Fibroblast of lung (primary cell): ENCODE measurements around the gene TMEM132E.

Source experiments
- CTCF ChIP-seq, 2 donors: IDR thresholded peaks in 1 of 2; conservative IDR thresholded peaks in 1 of 2; 1 replicate in 1 of 2; 2 replicates in 1 of 2; pipeline ENCODE4 v1.5.1; 2011 to 2012; ENCODE audit warnings: low read length in 2 of 2, control low read depth in 1 of 2, inconsistent platforms in 1 of 2, low read depth in 1 of 2, mild to moderate bottlenecking in 1 of 2
- EZH2 ChIP-seq: IDR thresholded peaks from 2 replicates; pipeline ENCODE4 v1.5.1; 2012; ENCODE audit warnings: low read length, control low read depth, mild to moderate bottlenecking; ENCODE audit errors: missing control alignments

GRCh38 chr17:34673516-34673915, 94.1 kb downstream of the TMEM132E start:
- TF ChIP-seq CTCF (conservative IDR thresholded peaks at IDR 0.05 in 1 of 2, IDR thresholded peaks at IDR 0.05 in 1 of 2; ENCODE audit: low read depth in 1 of 2, low read length in 2 of 2): no peak
- TF ChIP-seq EZH2: no peak
